K562 (cell line): ENCODE measurements around the gene NDFIP1. TPM values are rescaled to one million over a fixed set of nuclear protein-coding genes. Genes with fewer than 3 reads are reported as not detected.

ENCODE experiments used
- ATAC-seq: fragments of 200-7000 bp; cut with Tn5 transposase; 3 replicates; pipeline ENCODE4 v1.9.1; 2020; ENCODE audit warnings: moderate library complexity
- BruUV-seq: library from RNA; stranded (reverse); fragments of 400-500 nt; replicated peaks from 2 replicates; lab custom pipeline; 2021; lab: Mats Ljungman, UMichigan
- CTCF ChIA-PET: fragments of 300-600 bp; formaldehyde crosslinking; extraction: SDS; loops from one replicate; lab custom pipeline; 2021; ENCODE audit warnings: low intra/inter-chr PET ratio; lab: Yijun Ruan, JAX
- POLR2A ChIA-PET: fragments of 300-600, 350-650 bp; sonication (Branson Sonifier 250); formaldehyde crosslinking; extraction: SDS; loops from one replicate; lab custom pipeline; 2021; ENCODE audit warnings: antibody characterized with exemption, inconsistent platforms; lab: Yijun Ruan, JAX
- DNase-seq, 4 experiments: peaks; one replicate each; pipeline versions ENCODE4 v3.0.0 to v3.0.0-alpha.2; 2011 to 2018; ENCODE audit warnings: low spot score in 3 of 4, mixed read lengths in 3 of 4; ENCODE audit errors: extremely low read depth in 1 of 4
- FAIRE-seq: peaks from 2 replicates; lab custom pipeline; 2011; peaks lifted over from hg19 to GRCh38; lab: Jason Lieb, UNC
- H2AFZ ChIP-seq: 2 replicates; pipeline ENCODE4 v1.6.0; 2011; ENCODE audit warnings: low read depth, low read length, control low read depth, inconsistent platforms
- H3K27ac ChIP-seq: fragments of 200-600 bp; 3 replicates; pipeline ENCODE4 v1.8.0; 2011; ENCODE audit warnings: low read depth, mild to moderate bottlenecking, control low read depth, inconsistent platforms, low read length, moderate library complexity, mixed read lengths; ENCODE audit errors: extremely low read depth
- H3K27me3 ChIP-seq, 2 experiments: fragments of 300-600 bp in 1 of 2; 2 replicates in 1 of 2; 3 replicates in 1 of 2; pipeline versions ENCODE4 v1.6.0 to v1.8.0; 2011; ENCODE audit warnings: inconsistent platforms in 2 of 2, low read length in 2 of 2, mild to moderate bottlenecking in 1 of 2, mixed read lengths in 1 of 2, moderate library complexity in 1 of 2; ENCODE audit not compliant: control insufficient read depth in 2 of 2, insufficient read depth in 2 of 2
- H3K36me3 ChIP-seq: fragments of 300-600 bp; 3 replicates; pipeline ENCODE4 v1.8.0; 2011; ENCODE audit warnings: mild to moderate bottlenecking, low read length, inconsistent platforms; ENCODE audit not compliant: control insufficient read depth, insufficient read depth
- H3K4me1 ChIP-seq, 2 experiments: fragments of 200-600 bp in 1 of 2; replicated peaks in 1 of 2; 2 replicates in 1 of 2; 3 replicates in 1 of 2; pipeline versions ENCODE4 v1.5.1 to v1.8.0; 2011; ENCODE audit warnings: inconsistent platforms in 2 of 2, low read length in 2 of 2, mild to moderate bottlenecking in 1 of 2, mixed read lengths in 1 of 2, moderate library complexity in 1 of 2; ENCODE audit not compliant: control insufficient read depth in 2 of 2, insufficient read depth in 2 of 2
- H3K4me2 ChIP-seq: 2 replicates; pipeline ENCODE4 v1.6.1; 2011; ENCODE audit warnings: low read length, control low read depth, inconsistent platforms, mixed read lengths; ENCODE audit not compliant: insufficient read depth
- H3K4me3 ChIP-seq: fragments of 200-600 bp; sonication (generic), shearing (Covaris generic); 2 replicates; pipeline ENCODE4 v1.5.1; 2016; ENCODE audit warnings: control low read depth, inconsistent platforms
- H3K79me2 ChIP-seq: fragments of 200-600 bp; 3 replicates; pipeline ENCODE4 v1.8.0; 2011; ENCODE audit warnings: low read length, inconsistent platforms; ENCODE audit not compliant: control insufficient read depth, insufficient read depth
- H3K9ac ChIP-seq, 2 experiments: 2 replicates each; pipeline versions ENCODE4 v1.6.0 to v1.6.1; 2011; ENCODE audit warnings: low read depth in 2 of 2, low read length in 2 of 2, control low read depth in 1 of 2, inconsistent platforms in 1 of 2, mild to moderate bottlenecking in 1 of 2, mixed read lengths in 1 of 2; ENCODE audit not compliant: insufficient read depth in 1 of 2
- H3K9me1 ChIP-seq: one replicate; pipeline ENCODE4 v1.6.0; 2011; ENCODE audit warnings: inconsistent platforms, mild to moderate bottlenecking, low read length, moderate library complexity; ENCODE audit not compliant: control insufficient read depth, insufficient read depth
- H3K9me3 ChIP-seq: replicated peaks from 2 replicates; pipeline ENCODE4 v1.5.1; 2011; ENCODE audit warnings: low read depth, low read length, inconsistent platforms; ENCODE audit not compliant: control insufficient read depth, insufficient read depth
- H4K20me1 ChIP-seq: replicated peaks from 2 replicates; pipeline ENCODE4 v1.6.1; 2011; ENCODE audit warnings: low read length, inconsistent platforms, mixed read lengths; ENCODE audit not compliant: control insufficient read depth, insufficient read depth
- CREB1 ChIP-seq, 2 experiments: sonication (generic) in 1 of 2; formaldehyde crosslinking in 1 of 2; IDR thresholded peaks; 2 replicates each; pipeline versions ENCODE4 v1.6.1 to v1.8.0; 2012 to 2022; ENCODE audit warnings: inconsistent platforms in 1 of 2, mild to moderate bottlenecking in 1 of 2, missing genetic modification reagents in 1 of 2, moderate library complexity in 1 of 2
- CSDE1 ChIP-seq, 2 experiments: fragments of 450-650 bp; IDR thresholded peaks; 2 replicates each; pipeline ENCODE4 v1.6.1; 2016; ENCODE audit warnings: mild to moderate bottlenecking in 1 of 2
- CTCF ChIP-seq, 3 experiments: IDR thresholded peaks in 2 of 3; conservative IDR thresholded peaks in 1 of 3; 2 replicates each; pipeline ENCODE4 v1.5.1; 2011 to 2012; ENCODE audit warnings: low read length in 3 of 3, mild to moderate bottlenecking in 3 of 3, control low read depth in 2 of 3, improper control_type of control experiment in 1 of 3, inconsistent platforms in 1 of 3, low read depth in 1 of 3, mixed read lengths in 1 of 3, moderate library complexity in 1 of 3; ENCODE audit not compliant: insufficient read depth in 2 of 3
- JUN ChIP-seq, 2 experiments: sonication (generic) in 1 of 2; formaldehyde crosslinking in 1 of 2; IDR thresholded peaks; 2 replicates each; pipeline versions ENCODE4 v1.6.1 to v1.8.0; 2012 to 2022; ENCODE audit warnings: borderline replicate concordance in 2 of 2, mild to moderate bottlenecking in 2 of 2, improper control_type of control experiment in 1 of 2, low read depth in 1 of 2, low read length in 1 of 2, missing genetic modification reagents in 1 of 2
- RAD21 ChIP-seq, 2 experiments: fragments of 250-450 bp in 1 of 2; fragments of 450-650 bp in 1 of 2; sonication (Bioruptor Pico) in 1 of 2; formaldehyde crosslinking in 1 of 2; IDR thresholded peaks in 1 of 2; conservative IDR thresholded peaks in 1 of 2; 2 replicates each; pipeline versions ENCODE4 v1.4.0 to v1.8.0; 2020 to 2022; ENCODE audit warnings: mild to moderate bottlenecking in 2 of 2, moderate library complexity in 1 of 2
- RBM34 ChIP-seq: fragments of 200-400 bp; formaldehyde crosslinking; IDR thresholded peaks from 2 replicates; pipeline ENCODE4 v1.6.1; 2018; ENCODE audit warnings: low read length, borderline replicate concordance; ENCODE audit not compliant: insufficient read depth
- ZBTB43 ChIP-seq: sonication (generic); formaldehyde crosslinking; IDR thresholded peaks from 2 replicates; pipeline ENCODE4 v1.8.0; 2023; ENCODE audit warnings: mild to moderate bottlenecking, missing genetic modification reagents
- WGBS: fragments of 100-300 bp; shearing (Covaris generic); methylation state at CpG from one replicate; pipeline ENCODE4 v1.1.6; 2016; ENCODE audit warnings: low coverage, mixed read lengths; ENCODE audit not compliant: insufficient coverage; ENCODE audit errors: missing lambda C conversion rate; 5-methylcytosine and 5-hydroxymethylcytosine counted together
- in situ Hi-C: fragments of 300-500 bp; cut with MboI; formaldehyde crosslinking; loops from 4 replicates; pipeline ENCODE4 v1.15.0; 2018; ENCODE audit warnings: inconsistent platforms, mixed read lengths
- intact Hi-C: fragments of 100-400 bp; cut with micrococcal nuclease; formaldehyde crosslinking; loops from 2 replicates; pipeline ENCODE4 v1.14.2; 2022
- polyA plus RNA-seq, 8 experiments: library from polyadenylated mRNA; depleted of rRNA in 4 of 8; stranded (reverse) in 5 of 8; unstranded in 3 of 8; fragments of >200 nt; fragmentation: Nextera tagmentation in 2 of 8; fragmentation: Illumina TruSeq in 1 of 8; extraction: Ambion mirVana in 2 of 8; extraction: Trizol in 1 of 8; gene quantifications; 2 replicates each; pipeline versions ENCODE4 v1.2.1 to v1.2.3, GENCODE V29; 2011 to 2014; ENCODE audit warnings: inconsistent platforms in 1 of 8, missing spikeins in 1 of 8
- total RNA-seq, 7 experiments: library from RNA; depleted of rRNA in 6 of 7; stranded (reverse); fragments of >200 nt in 6 of 7; fragmentation: Illumina TruSeq in 2 of 7; extraction: Trizol in 2 of 7; gene quantifications; 2 replicates each; pipeline versions ENCODE4 v1.2.1 to v1.2.3, GENCODE V29; 2011 to 2021; ENCODE audit warnings: low replicate concordance in 1 of 7

The NDFIP1 gene
- total and polyA plus RNA-seq, 9 of the 15 experiments (the other 6 are each of a cell fraction or from before 2014, with no cell fraction given), result 5.3 to 37.5 (median 31.9) TPM

- Histone ChIP-seq H3K9me3 (no peaks in the 10 kb centered on the region), H3K9ac (no peak overlapping the region), H3K4me2 (no peak overlapping the region), H3K4me3 (no peak overlapping the region), H3K27ac (no peak overlapping the region), H3K4me1 (no peaks in the 10 kb centered on the region), H3K36me3 (peaks cover 53% of the 10 kb centered on the region; the same call in 2 of the 3 replicates), H3K79me2 (peaks cover 12% of the 10 kb centered on the region; the same call in 2 of the 3 replicates), H3K27me3 (no peaks in the 10 kb centered on the region), H3K9me1 (no peaks in the 10 kb centered on the region), H2AFZ (no peak overlapping the region), H4K20me1 (no peaks in the 10 kb centered on the region)
- WGBS, result 70% methylated on average over 7 of the region's 7 CpGs
- CTCF ChIA-PET, result interaction anchor here (0.6 kb wide), 1 partner anchor 445 kb away, joined by 3 read pairs; no protein-coding TSS in a partner anchor
- ATAC-seq, result no peak
- no peak for DNase-seq
- in situ Hi-C loops, result loop anchor here (10.0 to 25.0 kb wide), 2 partner anchors 430 to 922 kb away; partner anchors contain the start of genes PCDHB12, PCDHB13 and PCDHB14
- no peak for FAIRE-seq
- no peak for TF ChIP-seq CSDE1 (IDR thresholded peaks at IDR 0.05)
- POLR2A ChIA-PET, result interaction anchor here (1.4 kb wide), 1 partner anchor 9 kb away, joined by 5 read pairs; no protein-coding TSS in a partner anchor
- no TSS peak for BruUV-seq
- intact Hi-C loops, result no loop called here
Observed at GRCh38 chr5:142134331-142135010, 25.9 kb downstream of the NDFIP1 start.

GRCh38 chr5:142141463-142141862, 32.9 kb downstream of the NDFIP1 start:
- H3K79me2 ChIP-seq, result no peaks in the 10 kb centered on the region
- H3K9me1 ChIP-seq, result no peaks in the 10 kb centered on the region
- ChIA-PET CTCF (interaction anchor here (0.9 to 2.9 kb wide), 3 partner anchors 127 to 149 kb away, joined by 4 to 12 read pairs (median 5); no protein-coding TSS in a partner anchor), POLR2A (interaction anchor here (0.6 kb wide), 1 partner anchor 130 kb away, joined by 3 read pairs; no protein-coding TSS in a partner anchor)
- no TSS peak for BruUV-seq
- ATAC-seq, result peak; percentile 57
- in situ Hi-C loops, result loop anchor here (5.0 to 25.0 kb wide), 2 partner anchors 134 to 929 kb away; partner anchors contain the start of genes PCDHB12, PCDHB13 and PCDHB14
- H3K4me3 ChIP-seq, result no peak overlapping the region
- no peak overlapping the region for H3K27ac ChIP-seq
- H4K20me1 ChIP-seq, result no peaks in the 10 kb centered on the region
- no peak overlapping the region for H2AFZ ChIP-seq
- no peaks in the 10 kb centered on the region for H3K27me3 ChIP-seq
- no peaks in the 10 kb centered on the region for H3K4me1 ChIP-seq
- intact Hi-C loops, result loop anchor here (5.0 to 10.0 kb wide), 2 partner anchors 94 to 477 kb away; no protein-coding TSS in a partner anchor
- no peaks in the 10 kb centered on the region for H3K9me3 ChIP-seq
- no peak for DNase-seq
- peaks cover 59% of the 10 kb centered on the region; the same call in 2 of the 3 replicates for H3K36me3 ChIP-seq
- H3K9ac ChIP-seq, result no peak overlapping the region
- H3K4me2 ChIP-seq, result no peak overlapping the region
- peak; percentile 37 for FAIRE-seq
- peak; percentile 32 to 63 for TF ChIP-seq RAD21 (CRISPR knock-in tag; conservative IDR thresholded peaks at IDR 0.05 in 1 of 2, IDR thresholded peaks at IDR 0.05 in 1 of 2)
- peak; percentile 20 to 51 (median 43); a peak in 4 of 6 replicates for TF ChIP-seq CTCF (IDR thresholded peaks at IDR 0.05 in 2 of 3, conservative IDR thresholded peaks at IDR 0.05 in 1 of 3; ENCODE audit: insufficient read depth in 2 of 3, low read depth in 1 of 3, low read length in 3 of 3)
- no peak for TF ChIP-seq RBM34
- TF ChIP-seq JUN (IDR thresholded peaks at IDR 0.05; ENCODE audit: borderline replicate concordance, low read depth, low read length), result no peak
- no peak for TF ChIP-seq JUN (CRISPR knock-in tag; IDR thresholded peaks at IDR 0.05; ENCODE audit: borderline replicate concordance)
- TF ChIP-seq ZBTB43 (CRISPR knock-in tag), result no peak
- no peak for TF ChIP-seq CREB1 (IDR thresholded peaks at IDR 0.05)
- TF ChIP-seq CREB1 (CRISPR knock-in tag; IDR thresholded peaks at IDR 0.05), result no peak
